Esophagus (tissue), 2 donors: Measurements from ENCODE around the gene RNU6-9. TPM values are rescaled to one million over a fixed set of nuclear protein-coding genes. Genes with fewer than 3 reads are reported as not detected.

Source experiments
- H3K27ac ChIP-seq, 2 donors: one replicate each; pipeline ENCODE4 v1.5.1; 2013; ENCODE audit warnings: low read depth in 2 of 2, mild to moderate bottlenecking in 2 of 2, inconsistent platforms in 1 of 2, low read length in 1 of 2, moderate library complexity in 1 of 2
- H3K27me3 ChIP-seq, 2 donors: one replicate each; pipeline ENCODE4 v1.6.1; 2013; ENCODE audit warnings: low read length in 2 of 2, control low read depth in 1 of 2, mild to moderate bottlenecking in 1 of 2; ENCODE audit not compliant: insufficient read depth in 2 of 2, control insufficient read depth in 1 of 2
- H3K36me3 ChIP-seq, 2 donors: one replicate each; pipeline ENCODE4 v1.6.1; 2013; ENCODE audit warnings: low read length in 1 of 2; ENCODE audit not compliant: control insufficient read depth in 2 of 2, insufficient read depth in 2 of 2
- H3K4me1 ChIP-seq, 2 donors: one replicate each; pipeline ENCODE4 v1.6.1; 2013; ENCODE audit warnings: low read length in 1 of 2; ENCODE audit not compliant: control insufficient read depth in 2 of 2, insufficient read depth in 2 of 2
- H3K4me3 ChIP-seq, 2 donors: one replicate each; pipeline ENCODE4 v1.5.1; 2013; ENCODE audit warnings: low read length in 2 of 2, mild to moderate bottlenecking in 2 of 2, low read depth in 1 of 2, moderate library complexity in 1 of 2
- H3K9me3 ChIP-seq, 2 donors: one replicate each; pipeline ENCODE4 v1.6.1; 2013; ENCODE audit warnings: mild to moderate bottlenecking in 2 of 2, low read depth in 1 of 2, low read length in 1 of 2, moderate library complexity in 1 of 2; ENCODE audit not compliant: control insufficient read depth in 2 of 2, insufficient read depth in 1 of 2
- WGBS, 2 donors: extraction: QIAGEN DNeasy Blood & Tissue Kit; methylation state at CpG; one replicate each; pipeline ENCODE4 v1.1.7; 2013; 5-methylcytosine and 5-hydroxymethylcytosine counted together
- polyA plus RNA-seq, 2 donors: library from polyadenylated mRNA; stranded (reverse); fragments of 200-250 nt; gene quantifications; one replicate each; pipeline ENCODE4 v1.2.3, GENCODE V29; 2013
- donor health status: healthy with polysubstance abuse.
- donor health status: Bipolar disorder and iron deficiency.

The RNU6-9 gene
- polyA plus RNA-seq, 2 donors: not detected

- peaks cover 0 to 4% of the 10 kb centered on the region in 2 donors for H3K36me3 ChIP-seq
- 96% methylated on average over 6 of the region's 6 CpGs for WGBS, 2 donors
- no peak overlapping the region for H3K27ac ChIP-seq
- peaks cover under 1 to 15% of the 10 kb centered on the region in 2 donors for H3K4me1 ChIP-seq
- H3K27me3 ChIP-seq: no peaks in the 10 kb centered on the region
- no peak overlapping the region for H3K4me3 ChIP-seq
- H3K9me3 ChIP-seq: no peaks in the 10 kb centered on the region
Measured at GRCh38 chr19:929891-930258, 36.6 kb downstream of the RNU6-9 start.

- 86 to 90% methylated on average over 29 to 32 of the region's 32 CpGs for WGBS, 2 donors
- H3K27me3 ChIP-seq: no peaks in the 10 kb centered on the region
- H3K4me3 ChIP-seq: no peak overlapping the region
- H3K27ac ChIP-seq: no peak overlapping the region
- H3K9me3 ChIP-seq: no peaks in the 10 kb centered on the region
- peaks cover 0 to 18% of the 10 kb centered on the region in 2 donors for H3K4me1 ChIP-seq
- peaks cover 0 to 4% of the 10 kb centered on the region in 2 donors for H3K36me3 ChIP-seq
Measured at GRCh38 chr19:931860-932647, 38.8 kb downstream of the RNU6-9 start.

- 44 to 45% methylated on average over 50 to 54 of the region's 54 CpGs for WGBS, 2 donors
- Histone ChIP-seq H3K4me3 (no peak overlapping the region), H3K4me1 (peaks cover 0 to 18% of the 10 kb centered on the region in 2 donors), H3K9me3 (no peaks in the 10 kb centered on the region), H3K27ac (peak overlapping the region in 1 of 2 donors; percentile 24), H3K36me3 (peaks cover 0 to 4% of the 10 kb centered on the region in 2 donors), H3K27me3 (no peaks in the 10 kb centered on the region)
Measured at GRCh38 chr19:932648-933552, 39.6 kb downstream of the RNU6-9 start.

- Histone ChIP-seq H3K36me3 (peaks cover 0 to 6% of the 10 kb centered on the region in 2 donors), H3K4me1 (peaks cover 0 to 18% of the 10 kb centered on the region in 2 donors), H3K4me3 (no peak overlapping the region), H3K27me3 (no peaks in the 10 kb centered on the region), H3K9me3 (no peaks in the 10 kb centered on the region), H3K27ac (no peak overlapping the region)
- WGBS, 2 donors: 45 to 53% methylated on average over 12 to 14 of the region's 14 CpGs
Measured at GRCh38 chr19:933553-933882, 40.2 kb downstream of the RNU6-9 start.

GRCh38 chr19:934197-934840, 41.0 kb downstream of the RNU6-9 start:
- Histone ChIP-seq H3K27me3 (no peaks in the 10 kb centered on the region), H3K9me3 (no peaks in the 10 kb centered on the region), H3K4me3 (no peak overlapping the region), H3K27ac (peak overlapping the region; percentile 21 to 28), H3K36me3 (peaks cover 0 to 6% of the 10 kb centered on the region in 2 donors), H3K4me1 (peaks cover 0 to 20% of the 10 kb centered on the region in 2 donors)
- WGBS, 2 donors: 76 to 79% methylated on average over 29 of the region's 29 CpGs

- Histone ChIP-seq H3K9me3 (no peaks in the 10 kb centered on the region), H3K4me3 (no peak overlapping the region), H3K27ac (peak overlapping the region; percentile 28 to 38), H3K4me1 (peaks cover 0 to 20% of the 10 kb centered on the region in 2 donors), H3K36me3 (peaks cover 0 to 2% of the 10 kb centered on the region in 2 donors), H3K27me3 (no peaks in the 10 kb centered on the region)
- WGBS, 2 donors: 16 to 29% methylated on average over 31 of the region's 31 CpGs
Measured at GRCh38 chr19:934865-935479, 41.7 kb downstream of the RNU6-9 start.

GRCh38 chr19:936175-936546, 42.9 kb downstream of the RNU6-9 start:
- Histone ChIP-seq H3K36me3 (peaks cover 0 to 2% of the 10 kb centered on the region in 2 donors), H3K27me3 (no peaks in the 10 kb centered on the region), H3K4me3 (no peak overlapping the region), H3K9me3 (no peaks in the 10 kb centered on the region), H3K27ac (no peak overlapping the region), H3K4me1 (peaks cover 2 to 25% of the 10 kb centered on the region in 2 donors)
- 96 to 97% methylated on average over 10 of the region's 10 CpGs for WGBS, 2 donors

GRCh38 chr19:937259-937694, 44.0 kb downstream of the RNU6-9 start:
- Histone ChIP-seq H3K9me3 (no peaks in the 10 kb centered on the region), H3K4me1 (peaks cover 2 to 24% of the 10 kb centered on the region in 2 donors), H3K27me3 (no peaks in the 10 kb centered on the region), H3K4me3 (no peak overlapping the region), H3K27ac (no peak overlapping the region), H3K36me3 (peaks cover 0 to 2% of the 10 kb centered on the region in 2 donors)
- WGBS, 2 donors: 85 to 88% methylated on average over 16 of the region's 16 CpGs
